Germinal center (tissue), 1 donor: ENCODE data around the gene FGF1.
A peak's percentile ranks its signal among the peaks of the same experiment; 100 is the strongest.

ENCODE experiments used
- DNase-seq: peaks from one replicate; pipeline ENCODE4 v3.0.0; 2012; ENCODE audit warnings: mixed read lengths, low spot score

The FGF1 gene

DNA sequence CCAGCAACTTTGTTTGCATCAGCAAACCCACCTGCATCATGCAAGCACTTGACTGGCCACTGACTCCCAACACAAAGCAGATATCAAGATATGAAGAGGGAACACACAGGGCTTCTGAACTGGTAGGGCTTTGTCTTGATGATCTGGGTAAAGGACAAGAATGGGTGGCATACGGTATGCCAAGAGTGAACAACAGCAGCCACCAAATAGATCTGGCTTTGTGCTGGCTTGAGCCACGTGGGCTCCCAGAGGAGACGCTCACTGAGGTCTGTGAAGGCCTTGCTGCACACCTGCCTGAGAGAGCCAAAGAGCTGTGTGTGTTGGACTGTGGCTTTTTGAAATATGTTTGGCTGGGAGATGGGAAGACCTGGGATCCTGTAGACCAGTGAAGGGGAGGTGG lies 43.5 kb downstream of the FGF1 start:
- no peak for DNase-seq

DNA sequence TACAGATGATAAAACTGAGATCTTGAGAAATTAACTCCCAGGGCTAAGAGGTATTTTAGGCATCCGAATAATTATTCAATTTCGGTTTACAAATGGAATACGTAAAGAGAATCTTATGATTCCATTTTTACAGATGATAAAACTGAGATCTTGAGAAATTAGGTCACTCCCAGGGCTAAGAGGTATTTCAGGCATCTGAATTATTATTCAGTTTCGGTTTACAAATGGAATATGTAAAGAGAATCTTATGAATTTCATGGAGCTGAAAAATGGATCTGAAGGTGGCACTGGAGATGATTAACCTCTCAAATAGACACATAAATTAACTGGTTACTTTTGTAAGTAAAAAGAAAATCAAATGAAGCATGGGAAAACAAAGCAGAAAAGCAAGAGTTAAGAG lies 44.2 kb downstream of the FGF1 start:
- no peak for DNase-seq

DNA sequence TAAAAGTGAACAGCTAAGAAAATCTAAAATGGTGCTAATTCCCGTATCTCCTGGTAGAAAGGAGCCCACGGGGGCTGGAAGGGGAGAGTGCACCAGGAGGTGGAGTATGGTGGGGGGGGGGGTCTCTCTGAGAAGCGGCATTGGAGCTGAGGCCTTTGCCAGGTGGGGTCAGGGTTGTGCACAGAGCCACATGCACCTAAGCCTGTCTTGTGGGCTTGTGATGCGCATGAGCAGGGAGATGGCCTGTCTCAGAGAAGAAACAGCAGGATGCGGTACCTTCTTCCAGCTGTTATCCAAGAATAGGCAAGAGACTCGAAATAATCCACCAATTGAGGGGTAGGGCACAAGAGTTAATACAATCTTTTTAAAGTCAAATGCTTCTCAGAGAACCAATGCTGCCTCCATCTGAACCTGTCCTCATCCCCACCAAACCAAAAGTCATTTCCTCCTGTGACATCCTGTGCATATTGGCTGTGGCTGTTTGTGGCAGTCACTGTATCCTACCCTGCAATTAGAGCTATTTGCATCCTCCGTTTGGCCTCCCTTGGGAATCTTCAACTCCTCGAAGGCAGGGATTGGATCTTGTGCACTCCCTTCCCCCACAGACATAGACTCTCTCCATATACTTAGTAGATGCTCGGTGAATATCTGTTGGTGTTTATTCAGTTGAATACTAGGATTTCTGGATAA lies 45.4 kb downstream of the FGF1 start:
- no peak for DNase-seq

DNA sequence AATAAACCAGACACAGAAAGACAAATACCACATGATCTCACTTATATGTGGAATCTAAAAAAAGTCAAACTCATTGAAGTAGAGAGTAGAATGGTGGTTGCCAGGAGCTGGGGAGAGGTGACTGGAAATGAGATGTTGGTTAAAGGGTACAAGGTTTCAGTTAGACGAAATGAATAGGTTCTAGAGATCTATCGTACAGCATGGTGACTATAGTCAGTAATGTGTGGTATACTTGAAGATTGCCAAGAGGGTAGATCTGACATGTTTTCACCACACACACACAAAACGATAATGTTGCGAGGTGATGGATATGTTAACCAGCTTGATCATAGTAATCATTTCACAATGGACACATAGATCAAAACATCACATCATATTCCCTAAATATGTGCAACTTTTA lies 46.4 kb downstream of the FGF1 start:
- no peak for DNase-seq

DNA sequence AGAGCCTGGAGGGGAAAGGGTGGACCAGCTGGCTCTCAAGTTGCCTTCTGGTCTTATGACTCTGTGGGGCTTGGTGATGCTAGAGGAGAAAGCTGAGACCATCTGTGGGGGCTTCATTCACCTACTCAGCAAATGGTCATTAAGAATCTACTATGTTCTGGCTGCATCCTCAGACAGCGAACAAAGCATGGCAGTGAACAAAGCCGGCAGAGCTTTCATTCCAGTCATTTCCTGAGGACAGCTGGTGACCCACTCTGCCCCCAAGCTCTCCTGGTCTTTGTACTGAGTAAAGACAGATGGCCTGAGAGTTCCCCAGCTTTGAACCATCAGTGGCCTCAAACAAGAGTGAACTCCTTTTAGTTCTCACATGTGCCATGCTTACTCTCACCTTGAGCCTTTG lies 48.0 kb downstream of the FGF1 start:
- DNase-seq = no peak

- no peak for DNase-seq
These were observed 49.1 kb downstream of the FGF1 start for GRCh38 chr5:142636698-142637324.

GRCh38 chr5:142636093-142636492 lies 49.8 kb downstream of the FGF1 start:
- no peak for DNase-seq

DNA sequence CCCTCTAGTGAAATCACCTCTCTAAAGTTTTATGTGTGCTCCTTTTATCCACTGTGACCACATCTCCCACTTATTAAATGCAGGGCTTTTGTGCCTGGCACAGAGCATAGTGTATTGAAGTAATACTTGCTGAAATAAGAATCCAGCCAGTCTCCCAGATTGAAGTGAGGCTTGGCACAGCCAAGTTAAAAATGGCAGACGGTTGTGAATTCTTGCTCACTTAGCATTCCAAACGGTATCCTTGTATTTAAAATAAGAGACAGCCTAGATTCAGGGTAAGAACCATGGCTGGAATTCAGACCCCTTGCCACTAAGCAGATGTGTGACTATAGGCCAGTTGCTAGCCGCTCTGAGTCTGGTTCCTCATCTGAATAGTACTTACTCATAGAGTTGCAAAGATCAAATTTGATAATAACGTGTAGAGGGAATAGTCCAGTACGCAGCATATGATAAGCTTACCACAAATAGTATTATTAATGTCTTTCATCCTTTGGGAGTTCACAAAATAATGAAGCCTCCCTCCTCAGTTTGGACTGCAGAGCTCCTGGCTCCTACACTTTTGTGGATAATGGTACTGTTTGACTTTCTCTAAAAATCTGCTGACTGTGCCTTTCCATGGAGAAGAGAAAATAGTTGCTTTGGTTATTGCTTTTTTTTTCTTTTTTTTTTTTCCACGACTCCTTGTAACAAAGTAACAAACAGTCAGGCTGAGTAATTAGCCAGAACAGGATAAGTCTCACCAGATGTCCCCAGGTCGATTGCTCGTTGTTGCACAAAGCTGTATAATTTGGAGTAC lies 51.5 kb downstream of the FGF1 start:
- no peak for DNase-seq

DNA sequence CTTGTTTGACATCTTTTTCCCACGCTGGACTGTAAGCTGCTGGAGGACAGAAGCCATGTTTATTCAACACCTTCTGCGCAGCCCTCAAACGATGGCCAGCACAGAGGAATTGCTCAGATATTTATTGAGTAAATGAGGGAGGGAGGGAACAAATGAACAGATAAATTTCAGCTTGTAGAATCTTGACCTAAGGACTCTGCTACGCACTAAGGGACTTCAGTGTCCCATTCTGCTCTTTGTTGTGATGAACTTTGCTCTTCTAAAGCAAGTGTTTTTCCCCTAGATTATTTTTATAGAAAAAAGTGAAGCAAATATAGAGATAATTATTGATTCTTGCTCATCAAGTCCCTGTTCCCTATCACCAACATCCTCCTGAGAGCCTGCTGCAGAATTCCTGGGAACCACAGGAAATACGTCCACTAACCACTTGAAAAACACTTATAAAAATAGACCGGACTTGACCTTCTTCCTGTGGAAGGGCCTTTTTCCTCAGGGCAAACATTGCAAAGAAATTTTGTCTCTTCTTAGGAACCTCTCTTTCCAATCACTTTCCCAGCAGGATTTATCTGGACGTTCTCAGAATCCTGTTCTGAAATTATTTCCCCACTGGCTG lies 54.9 kb downstream of the FGF1 start:
- DNase-seq = no peak

- DNase-seq = no peak
These were observed 58.3 kb downstream of the FGF1 start for GRCh38 chr5:142627383-142628217.

- no peak for DNase-seq
These were observed 59.1 kb downstream of the FGF1 start for GRCh38 chr5:142626786-142627185.

GRCh38 chr5:142626099-142626498 lies 59.8 kb downstream of the FGF1 start:
- DNase-seq = no peak

DNA sequence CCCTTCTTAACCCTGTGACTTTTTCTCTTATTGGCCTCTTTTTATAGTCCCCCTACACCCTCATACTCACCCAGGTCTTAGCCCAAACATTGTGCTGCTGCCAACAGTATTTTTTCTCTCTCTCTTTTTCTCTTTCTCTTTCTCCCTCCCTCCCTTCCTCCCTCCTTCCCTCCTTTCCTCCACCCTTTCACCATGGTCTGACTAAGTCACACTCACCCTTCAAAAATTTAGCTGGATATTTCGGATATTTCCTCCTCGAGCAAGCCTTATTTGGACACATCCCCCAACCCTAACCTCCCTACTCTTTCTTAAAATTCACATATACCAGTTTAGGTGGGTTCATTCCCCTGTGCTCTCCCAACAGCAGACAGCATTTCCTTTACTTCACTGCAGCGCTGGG lies 64.7 kb downstream of the FGF1 start:
- DNase-seq = no peak

- no peak for DNase-seq
These were observed 66.1 kb downstream of the FGF1 start for GRCh38 chr5:142619815-142620214.

GRCh38 chr5:142618130-142618523 lies 67.8 kb downstream of the FGF1 start:
- no peak for DNase-seq

DNA sequence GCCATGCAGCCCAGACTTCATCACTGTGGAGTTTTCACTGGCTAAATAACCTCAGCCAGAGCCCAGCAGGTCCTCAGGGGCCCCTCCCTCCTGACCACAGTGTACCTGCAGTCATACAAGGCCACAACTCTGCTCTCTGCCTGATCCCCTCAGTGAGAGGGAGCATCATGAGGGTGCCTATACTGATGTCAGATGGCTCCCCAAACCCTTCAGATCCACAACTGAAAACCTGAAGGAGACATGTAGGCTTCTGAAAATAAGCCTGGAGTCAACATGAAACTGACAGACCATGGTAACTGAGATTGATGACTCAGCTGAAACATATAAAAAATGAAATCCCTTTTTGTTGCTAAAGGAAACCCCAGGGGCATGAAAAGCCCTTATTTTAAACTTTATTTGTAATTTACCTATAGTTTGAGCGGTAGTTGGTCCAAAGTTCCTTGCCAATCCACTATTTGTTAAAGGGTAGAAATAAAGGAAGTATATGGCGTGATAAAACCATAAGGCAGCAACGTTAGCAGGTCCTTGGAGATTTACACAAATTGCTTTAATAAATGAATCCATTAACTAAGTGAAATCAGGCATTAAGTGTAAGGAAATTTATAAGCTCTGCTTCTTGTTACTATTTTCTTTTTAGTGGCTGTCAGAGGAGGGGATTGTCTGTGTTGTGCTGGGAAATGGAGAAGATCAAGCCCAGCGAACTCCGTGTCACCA lies 68.3 kb downstream of the FGF1 start:
- no peak for DNase-seq

- no peak for DNase-seq
These were observed 69.9 kb downstream of the FGF1 start for GRCh38 chr5:142615948-142616347.

DNA sequence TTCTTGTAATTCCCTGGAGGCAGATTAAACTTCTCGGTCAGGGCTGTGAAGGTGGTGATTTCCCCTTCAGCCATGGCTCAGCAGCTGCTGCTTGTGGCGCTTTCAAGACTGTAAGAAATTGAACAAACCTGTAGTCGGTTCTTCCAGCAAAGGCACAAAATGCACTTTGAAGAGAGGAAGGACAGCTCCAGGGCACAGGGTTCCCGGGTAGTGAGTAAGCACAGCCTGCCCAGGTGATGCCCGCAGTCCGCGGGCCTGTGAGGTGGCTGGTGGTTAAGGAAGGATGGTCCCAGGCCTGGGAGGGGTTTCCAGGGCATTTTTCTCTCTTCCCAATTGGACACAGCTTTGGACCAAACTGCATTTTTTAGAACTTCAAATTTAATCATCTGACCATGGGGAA lies 71.8 kb downstream of the FGF1 start:
- DNase-seq = no peak

DNA sequence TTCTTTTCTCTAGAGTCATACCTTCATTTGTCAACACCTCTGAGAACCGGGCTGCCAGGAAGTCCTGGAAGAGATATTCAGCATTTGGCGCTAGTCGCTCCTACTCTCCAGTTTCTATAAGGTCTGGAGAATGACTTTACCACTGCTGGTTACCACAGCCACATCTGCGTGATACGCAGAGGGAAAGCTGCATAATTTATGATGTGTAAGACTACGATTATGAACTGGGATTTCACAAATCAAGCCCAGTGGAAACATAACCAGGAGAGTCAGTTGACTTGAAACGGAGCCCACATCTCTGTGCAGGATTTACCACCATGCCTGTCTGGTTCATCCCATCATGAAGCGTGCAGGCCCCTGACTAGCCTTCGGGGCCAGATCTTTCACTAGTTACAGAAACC lies 72.6 kb downstream of the FGF1 start:
- no peak for DNase-seq

GRCh38 chr5:142612494-142613270 lies 73.2 kb downstream of the FGF1 start:
- DNase-seq = no peak

- DNase-seq = peak; percentile 59
These were observed 74.7 kb downstream of the FGF1 start for GRCh38 chr5:142611154-142611553.
